ENCODE data around the gene CX3CR1.

The CX3CR1 gene

DNA sequence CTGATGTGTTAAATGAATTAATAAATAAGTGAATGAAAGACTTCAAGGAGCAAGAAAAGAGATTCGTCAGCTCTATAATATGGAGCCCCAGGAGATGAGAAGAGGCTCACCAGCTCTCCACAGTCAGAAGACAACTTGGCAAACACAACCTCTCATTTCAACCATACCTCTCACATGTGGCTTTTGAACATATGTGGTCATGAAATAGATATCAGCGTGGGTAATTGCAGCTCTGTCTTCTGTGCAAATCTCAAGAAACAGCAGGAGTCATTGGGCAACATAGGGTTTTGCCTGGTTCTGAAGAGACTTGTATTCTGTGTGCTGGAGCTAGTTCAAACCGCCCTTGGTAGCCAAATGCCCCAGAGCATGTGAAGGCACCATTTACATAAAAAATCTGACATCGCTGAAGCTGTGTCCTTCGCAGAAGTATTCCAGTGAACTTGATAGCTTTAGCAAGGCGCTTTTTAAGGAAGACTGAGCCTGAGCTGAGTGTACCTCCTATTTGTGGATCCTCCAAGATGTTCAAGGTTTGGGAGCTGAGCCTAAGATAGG, 8.4 kb downstream of the CX3CR1 start:
- Histone ChIP-seq H3K27me3 (ENCODE audit: control insufficient read depth in 1 of 2, insufficient read depth in 2 of 2, low read length in 2 of 2) (no peaks in the 10 kb centered on the region), H3K4me3 (ENCODE audit: low read depth in 1 of 2, low read length in 2 of 2) (no peak overlapping the region), H3K9ac (ENCODE audit: low read depth in 1 of 2, low read length in 2 of 2) (no peak overlapping the region), H3K9me3 (ENCODE audit: control insufficient read depth in 1 of 2, low read length in 2 of 2) (no peaks in the 10 kb centered on the region), H3K27ac (ENCODE audit: low read depth, low read length) (no peak overlapping the region), H3K36me3 (ENCODE audit: control insufficient read depth in 1 of 2, insufficient read depth in 2 of 2, low read length in 2 of 2) (no peaks in the 10 kb centered on the region), H3K4me1 (ENCODE audit: control insufficient read depth in 1 of 2, insufficient read depth in 2 of 2, low read length in 2 of 2) (peaks cover 0 to 4% of the 10 kb centered on the region in 2 donors)

- H3K4me1 ChIP-seq (ENCODE audit: control insufficient read depth in 1 of 2, insufficient read depth in 2 of 2, low read length in 2 of 2): peaks cover 0 to 4% of the 10 kb centered on the region in 2 donors
These were observed 10.3 kb downstream of the CX3CR1 start for GRCh38 chr3:39269528-39269927.

DNA sequence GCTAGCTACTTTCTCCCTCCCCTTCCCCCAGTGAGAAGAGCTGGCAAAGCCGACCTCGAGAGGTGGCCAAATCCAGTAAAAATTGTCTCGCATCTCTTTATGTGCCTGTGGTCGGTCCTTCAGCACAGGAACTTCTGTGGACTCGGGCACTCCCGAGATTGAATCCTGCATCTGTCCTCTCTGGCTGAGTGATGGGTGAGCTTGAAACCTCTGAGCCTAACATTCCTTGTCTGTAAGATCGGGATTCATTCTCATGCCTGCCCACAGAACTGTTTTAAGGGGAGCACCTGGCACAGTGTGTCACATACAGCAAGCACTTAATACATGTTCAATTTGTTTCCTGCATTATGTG, 11.3 kb downstream of the CX3CR1 start:
- Histone ChIP-seq H3K27ac (ENCODE audit: low read depth, low read length) (no peak overlapping the region), H3K4me1 (ENCODE audit: control insufficient read depth in 1 of 2, insufficient read depth in 2 of 2, low read length in 2 of 2) (peaks cover 0 to 4% of the 10 kb centered on the region in 2 donors), H3K36me3 (ENCODE audit: control insufficient read depth in 1 of 2, insufficient read depth in 2 of 2, low read length in 2 of 2) (no peaks in the 10 kb centered on the region), H3K27me3 (ENCODE audit: control insufficient read depth in 1 of 2, insufficient read depth in 2 of 2, low read length in 2 of 2) (no peaks in the 10 kb centered on the region), H3K9ac (ENCODE audit: low read depth in 1 of 2, low read length in 2 of 2) (no peak overlapping the region), H3K4me3 (ENCODE audit: low read depth in 1 of 2, low read length in 2 of 2) (no peak overlapping the region), H3K9me3 (ENCODE audit: control insufficient read depth in 1 of 2, low read length in 2 of 2) (no peaks in the 10 kb centered on the region)

More at GRCh38 chr3:39269528-39269927, 10.3 kb downstream of the CX3CR1 start:
- no peaks in the 10 kb centered on the region for H3K9me3 ChIP-seq (ENCODE audit: control insufficient read depth in 1 of 2, low read length in 2 of 2)
- no peak overlapping the region for H3K4me3 ChIP-seq (ENCODE audit: low read depth in 1 of 2, low read length in 2 of 2)
- H3K27ac ChIP-seq (ENCODE audit: low read depth, low read length): no peak overlapping the region
- H3K36me3 ChIP-seq (ENCODE audit: control insufficient read depth in 1 of 2, insufficient read depth in 2 of 2, low read length in 2 of 2): no peaks in the 10 kb centered on the region
- H3K9ac ChIP-seq (ENCODE audit: low read depth in 1 of 2, low read length in 2 of 2): no peak overlapping the region
- no peaks in the 10 kb centered on the region for H3K27me3 ChIP-seq (ENCODE audit: control insufficient read depth in 1 of 2, insufficient read depth in 2 of 2, low read length in 2 of 2)

DNA sequence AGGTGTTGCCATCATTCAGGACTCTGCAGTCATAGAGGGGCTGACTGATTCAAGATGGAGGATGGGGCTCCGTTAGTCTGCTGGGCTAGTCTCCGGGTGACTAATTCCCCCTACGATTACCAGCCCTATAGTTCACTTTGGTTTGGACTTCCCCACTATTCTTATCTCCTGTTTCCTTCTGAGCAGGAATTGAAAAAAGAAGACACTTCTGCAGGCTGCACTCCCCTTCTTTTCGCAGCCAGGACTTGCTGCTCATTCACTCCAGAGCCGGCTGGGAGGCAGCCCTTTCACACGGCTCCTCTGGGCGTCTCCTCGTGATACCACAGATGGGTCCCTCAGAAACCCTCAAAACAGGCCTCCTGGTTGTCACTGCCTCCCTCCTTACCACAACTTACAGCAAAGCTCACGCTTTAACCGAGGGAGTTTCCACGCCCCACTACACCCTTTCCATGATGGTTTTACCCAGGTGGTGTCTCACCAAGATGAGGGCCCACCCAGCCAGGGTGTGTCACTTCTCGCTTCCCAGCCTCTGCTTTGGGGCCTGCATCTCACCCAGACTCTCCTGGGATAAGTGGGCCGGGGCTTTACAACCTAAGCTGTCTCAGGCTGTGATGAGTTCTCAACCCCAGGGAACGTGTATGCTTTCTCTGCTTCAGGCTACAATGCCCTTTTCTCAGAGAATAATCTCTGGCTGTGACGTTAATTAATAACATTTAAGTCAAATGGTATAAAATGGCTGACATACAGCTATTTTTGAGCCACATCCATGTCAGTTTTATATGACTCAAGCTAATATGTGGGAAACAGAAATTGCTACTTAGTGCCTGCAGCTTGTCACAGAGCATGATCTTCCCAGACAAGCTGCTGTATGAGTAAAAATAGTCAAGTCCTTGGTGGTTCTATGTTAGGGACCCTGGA, 11.9 kb downstream of the CX3CR1 start:
- Histone ChIP-seq H3K4me3 (ENCODE audit: low read depth in 1 of 2, low read length in 2 of 2) (no peak overlapping the region), H3K27ac (ENCODE audit: low read depth, low read length) (no peak overlapping the region), H3K4me1 (ENCODE audit: control insufficient read depth in 1 of 2, insufficient read depth in 2 of 2, low read length in 2 of 2) (peaks cover 0 to 4% of the 10 kb centered on the region in 2 donors), H3K9me3 (ENCODE audit: control insufficient read depth in 1 of 2, low read length in 2 of 2) (no peaks in the 10 kb centered on the region), H3K27me3 (ENCODE audit: control insufficient read depth in 1 of 2, insufficient read depth in 2 of 2, low read length in 2 of 2) (no peaks in the 10 kb centered on the region), H3K36me3 (ENCODE audit: control insufficient read depth in 1 of 2, insufficient read depth in 2 of 2, low read length in 2 of 2) (no peaks in the 10 kb centered on the region), H3K9ac (ENCODE audit: low read depth in 1 of 2, low read length in 2 of 2) (no peak overlapping the region)

DNA sequence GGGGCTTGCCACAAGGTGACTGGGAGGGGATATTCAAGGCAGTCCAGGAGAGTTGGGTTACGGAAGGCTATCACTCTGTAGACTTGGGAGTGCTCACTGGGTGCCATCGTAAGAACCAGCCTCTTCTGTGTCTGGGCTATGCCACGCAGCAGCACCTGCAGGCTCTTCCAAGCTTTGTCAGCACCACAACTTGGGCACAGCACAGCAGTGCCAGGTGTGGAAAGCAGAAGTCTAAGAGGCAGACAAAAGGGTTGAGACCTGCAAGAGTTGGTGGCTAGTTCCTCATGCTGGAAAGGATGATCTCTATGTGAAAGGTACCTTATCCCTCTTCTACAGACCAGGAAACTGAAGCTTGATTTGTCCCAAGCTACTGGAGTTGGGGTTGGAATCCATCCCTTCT, 15.8 kb downstream of the CX3CR1 start:
- H3K4me1 ChIP-seq (ENCODE audit: control insufficient read depth in 1 of 2, insufficient read depth in 2 of 2, low read length in 2 of 2): no peaks in the 10 kb centered on the region
- no peaks in the 10 kb centered on the region for H3K9me3 ChIP-seq (ENCODE audit: control insufficient read depth in 1 of 2, low read length in 2 of 2)
- H3K27ac ChIP-seq (ENCODE audit: low read depth, low read length): no peak overlapping the region
- no peak overlapping the region for H3K4me3 ChIP-seq (ENCODE audit: low read depth in 1 of 2, low read length in 2 of 2)
- H3K27me3 ChIP-seq (ENCODE audit: control insufficient read depth in 1 of 2, insufficient read depth in 2 of 2, low read length in 2 of 2): peaks cover 0 to 3% of the 10 kb centered on the region in 2 donors
- H3K36me3 ChIP-seq (ENCODE audit: control insufficient read depth in 1 of 2, insufficient read depth in 2 of 2, low read length in 2 of 2): no peaks in the 10 kb centered on the region
- no peak overlapping the region for H3K9ac ChIP-seq (ENCODE audit: low read depth in 1 of 2, low read length in 2 of 2)

DNA sequence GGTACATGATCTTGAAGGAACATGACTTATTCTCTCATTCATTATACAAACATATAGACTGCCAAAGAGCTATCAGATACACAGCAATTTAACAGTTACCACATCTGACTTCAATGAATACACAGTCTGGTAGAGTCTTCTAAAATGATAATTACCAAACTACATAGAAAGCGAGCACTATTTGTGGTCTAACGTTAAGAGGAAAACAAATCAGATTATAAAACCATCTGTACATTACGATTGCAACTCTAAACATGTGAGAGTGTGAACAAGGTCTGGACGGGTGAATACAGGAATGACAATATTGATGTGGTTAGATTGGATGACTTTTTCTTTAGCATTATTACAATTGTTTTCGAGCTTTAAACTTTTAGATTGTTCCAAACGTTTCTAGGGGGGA, 16.3 kb downstream of the CX3CR1 start:
- Histone ChIP-seq H3K27me3 (ENCODE audit: control insufficient read depth in 1 of 2, insufficient read depth in 2 of 2, low read length in 2 of 2) (peaks cover 0 to 3% of the 10 kb centered on the region in 2 donors), H3K4me3 (ENCODE audit: low read depth in 1 of 2, low read length in 2 of 2) (no peak overlapping the region), H3K27ac (ENCODE audit: low read depth, low read length) (no peak overlapping the region), H3K9ac (ENCODE audit: low read depth in 1 of 2, low read length in 2 of 2) (no peak overlapping the region), H3K4me1 (ENCODE audit: control insufficient read depth in 1 of 2, insufficient read depth in 2 of 2, low read length in 2 of 2) (no peaks in the 10 kb centered on the region), H3K9me3 (ENCODE audit: control insufficient read depth in 1 of 2, low read length in 2 of 2) (no peaks in the 10 kb centered on the region), H3K36me3 (ENCODE audit: control insufficient read depth in 1 of 2, insufficient read depth in 2 of 2, low read length in 2 of 2) (no peaks in the 10 kb centered on the region)

DNA sequence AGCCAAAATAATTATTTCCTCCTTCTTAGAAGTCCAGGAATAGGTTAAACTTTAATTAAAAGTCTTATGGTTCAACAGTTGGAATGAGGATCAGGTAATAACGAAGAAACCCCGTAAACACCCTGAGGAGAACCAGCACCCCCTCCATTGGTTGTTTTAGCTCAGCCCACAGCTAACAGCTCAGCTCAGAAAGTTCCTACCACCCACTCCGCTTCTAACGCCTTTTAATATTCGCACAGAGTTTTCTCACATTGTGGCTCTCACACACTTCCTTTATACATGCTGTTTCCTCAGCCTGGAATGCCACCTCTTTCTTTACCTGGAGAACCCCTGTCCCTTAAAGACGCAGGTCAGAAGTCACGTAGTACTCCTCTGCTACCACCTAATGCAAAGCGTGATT, 17.0 kb downstream of the CX3CR1 start:
- H3K27me3 ChIP-seq (ENCODE audit: control insufficient read depth in 1 of 2, insufficient read depth in 2 of 2, low read length in 2 of 2): peaks cover 0 to 3% of the 10 kb centered on the region in 2 donors
- H3K9me3 ChIP-seq (ENCODE audit: control insufficient read depth in 1 of 2, low read length in 2 of 2): no peaks in the 10 kb centered on the region
- no peaks in the 10 kb centered on the region for H3K4me1 ChIP-seq (ENCODE audit: control insufficient read depth in 1 of 2, insufficient read depth in 2 of 2, low read length in 2 of 2)

GRCh38 chr3:39261726-39262125, 18.1 kb downstream of the CX3CR1 start:
- H3K36me3 ChIP-seq (ENCODE audit: control insufficient read depth in 1 of 2, insufficient read depth in 2 of 2, low read length in 2 of 2): no peaks in the 10 kb centered on the region
- H3K9me3 ChIP-seq (ENCODE audit: control insufficient read depth in 1 of 2, low read length in 2 of 2): no peaks in the 10 kb centered on the region
- no peak overlapping the region for H3K4me3 ChIP-seq (ENCODE audit: low read depth in 1 of 2, low read length in 2 of 2)
- H3K9ac ChIP-seq (ENCODE audit: low read depth in 1 of 2, low read length in 2 of 2): no peak overlapping the region
- H3K27me3 ChIP-seq (ENCODE audit: control insufficient read depth in 1 of 2, insufficient read depth in 2 of 2, low read length in 2 of 2): peaks cover 0 to 3% of the 10 kb centered on the region in 2 donors
- H3K27ac ChIP-seq (ENCODE audit: low read depth, low read length): no peak overlapping the region
- no peaks in the 10 kb centered on the region for H3K4me1 ChIP-seq (ENCODE audit: control insufficient read depth in 1 of 2, insufficient read depth in 2 of 2, low read length in 2 of 2)

More for the DNA sequence above, 17.0 kb downstream of the CX3CR1 start:
- Histone ChIP-seq H3K27ac (ENCODE audit: low read depth, low read length) (no peak overlapping the region), H3K9ac (ENCODE audit: low read depth in 1 of 2, low read length in 2 of 2) (no peak overlapping the region), H3K36me3 (ENCODE audit: control insufficient read depth in 1 of 2, insufficient read depth in 2 of 2, low read length in 2 of 2) (no peaks in the 10 kb centered on the region), H3K4me3 (ENCODE audit: low read depth in 1 of 2, low read length in 2 of 2) (no peak overlapping the region)

- H3K9me3 ChIP-seq (ENCODE audit: control insufficient read depth in 1 of 2, low read length in 2 of 2): no peaks in the 10 kb centered on the region
- peaks cover 0 to 6% of the 10 kb centered on the region in 2 donors for H3K4me1 ChIP-seq (ENCODE audit: control insufficient read depth in 1 of 2, insufficient read depth in 2 of 2, low read length in 2 of 2)
- no peaks in the 10 kb centered on the region for H3K36me3 ChIP-seq (ENCODE audit: control insufficient read depth in 1 of 2, insufficient read depth in 2 of 2, low read length in 2 of 2)
- H3K4me3 ChIP-seq (ENCODE audit: low read depth in 1 of 2, low read length in 2 of 2): no peak overlapping the region
- H3K27ac ChIP-seq (ENCODE audit: low read depth, low read length): no peak overlapping the region
- H3K9ac ChIP-seq (ENCODE audit: low read depth in 1 of 2, low read length in 2 of 2): no peak overlapping the region
- peaks cover 0 to 3% of the 10 kb centered on the region in 2 donors for H3K27me3 ChIP-seq (ENCODE audit: control insufficient read depth in 1 of 2, insufficient read depth in 2 of 2, low read length in 2 of 2)
These were observed 18.9 kb downstream of the CX3CR1 start for GRCh38 chr3:39260957-39261356.

DNA sequence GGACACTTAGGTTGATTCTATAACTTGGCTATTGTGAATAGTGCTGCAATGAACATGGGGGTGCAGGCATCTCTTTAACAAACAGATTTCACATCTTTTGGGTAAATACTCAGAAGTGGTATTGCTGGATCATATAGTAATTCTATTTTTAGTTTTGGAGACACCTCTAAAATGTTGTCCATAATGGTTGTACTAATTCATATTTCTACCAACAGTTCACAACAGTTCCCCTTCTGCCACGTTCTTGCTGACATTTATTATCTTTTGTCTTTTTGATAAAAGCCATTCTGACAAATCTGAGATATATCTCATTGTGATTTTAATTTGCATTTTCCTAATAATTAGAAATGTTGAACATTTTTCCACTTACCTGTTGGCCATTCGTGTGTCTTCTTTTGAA, 19.5 kb downstream of the CX3CR1 start:
- Histone ChIP-seq H3K4me1 (ENCODE audit: control insufficient read depth in 1 of 2, insufficient read depth in 2 of 2, low read length in 2 of 2) (peaks cover 2 to 10% of the 10 kb centered on the region in 2 donors), H3K27ac (ENCODE audit: low read depth, low read length) (no peak overlapping the region), H3K9me3 (ENCODE audit: control insufficient read depth in 1 of 2, low read length in 2 of 2) (no peaks in the 10 kb centered on the region), H3K27me3 (ENCODE audit: control insufficient read depth in 1 of 2, insufficient read depth in 2 of 2, low read length in 2 of 2) (peaks cover 0 to 3% of the 10 kb centered on the region in 2 donors), H3K4me3 (ENCODE audit: low read depth in 1 of 2, low read length in 2 of 2) (no peak overlapping the region), H3K36me3 (ENCODE audit: control insufficient read depth in 1 of 2, insufficient read depth in 2 of 2, low read length in 2 of 2) (no peaks in the 10 kb centered on the region), H3K9ac (ENCODE audit: low read depth in 1 of 2, low read length in 2 of 2) (no peak overlapping the region)
